ENCODE results near the gene CLVS2. TPM values are rescaled to one million over a fixed set of nuclear protein-coding genes. Genes with fewer than 3 reads are reported as not detected.

The CLVS2 gene
- total and polyA plus RNA-seq, 4 donors, result 0.25 TPM; not detected in 3

GRCh38 chr6:123062670-123063069 lies 66.6 kb downstream of the CLVS2 start:
- H3K9ac ChIP-seq (ENCODE audit: low read depth in 1 of 2, low read length in 2 of 2), result no peak overlapping the region
- no peaks in the 10 kb centered on the region for H3K9me3 ChIP-seq (ENCODE audit: control insufficient read depth in 4 of 4, low read length in 3 of 4)
- H3K36me3 ChIP-seq (ENCODE audit: control insufficient read depth in 4 of 4, insufficient read depth in 3 of 4, low read depth in 1 of 4, low read length in 3 of 4), result no peaks in the 10 kb centered on the region
- H3K4me1 ChIP-seq (ENCODE audit: control insufficient read depth in 4 of 4, insufficient read depth in 4 of 4, low read length in 3 of 4), result no peaks in the 10 kb centered on the region
- no peak for DNase-seq (ENCODE audit: low spot score)
- no peak overlapping the region for H3K4me3 ChIP-seq (ENCODE audit: low read depth in 1 of 3, low read length in 3 of 3)
- no peaks in the 10 kb centered on the region for H3K27me3 ChIP-seq (ENCODE audit: control insufficient read depth in 4 of 4, insufficient read depth in 4 of 4, low read length in 3 of 4)
- no peak for TF ChIP-seq FOXA1 (IDR thresholded peaks at IDR 0.05)
- TF ChIP-seq HNF4A (conservative IDR thresholded peaks at IDR 0.05), result no peak
- TF ChIP-seq, protein P1, sequence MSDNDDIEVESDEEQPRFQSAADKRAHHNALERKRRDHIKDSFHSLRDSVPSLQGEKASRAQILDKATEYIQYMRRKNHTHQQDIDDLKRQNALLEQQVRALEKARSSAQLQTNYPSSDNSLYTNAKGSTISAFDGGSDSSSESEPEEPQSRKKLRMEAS (IDR thresholded peaks at IDR 0.05), result no peak
- TF ChIP-seq REST (IDR thresholded peaks at IDR 0.05), result no peak
- no peak for TF ChIP-seq FOXA2 (IDR thresholded peaks at IDR 0.05)
- no peak overlapping the region for H3K27ac ChIP-seq (ENCODE audit: low read depth in 1 of 2, low read length in 2 of 2)
- WGBS, result 45% methylated on average over 1 of the region's 1 CpG

DNA sequence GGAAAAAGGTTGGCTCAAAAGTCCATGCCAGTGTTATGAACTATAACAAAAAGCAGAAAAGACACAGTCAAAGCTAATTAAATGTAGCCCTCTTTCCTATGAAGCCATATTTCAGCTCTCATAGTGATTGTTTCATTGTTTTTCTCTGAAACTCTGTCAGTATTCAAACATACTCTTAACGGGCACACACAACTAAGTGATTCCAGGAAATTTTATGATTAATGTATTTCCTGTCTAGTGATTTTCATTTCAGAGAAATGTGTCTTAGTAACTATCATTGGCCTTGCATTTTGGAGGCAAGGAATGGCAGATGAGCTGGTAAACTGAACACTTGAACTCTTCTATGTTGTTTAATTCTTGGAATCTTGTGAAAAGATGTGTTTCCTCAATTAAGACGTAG lies 68.0 kb downstream of the CLVS2 start:
- TF ChIP-seq SP1 (IDR thresholded peaks at IDR 0.05) (no peak), ATF3 (IDR thresholded peaks at IDR 0.05) (no peak), REST (IDR thresholded peaks at IDR 0.05) (no peak)
- no peaks in the 10 kb centered on the region for H3K9me3 ChIP-seq (ENCODE audit: control insufficient read depth in 4 of 4, low read length in 3 of 4)
- H3K4me1 ChIP-seq (ENCODE audit: control insufficient read depth in 4 of 4, insufficient read depth in 4 of 4, low read length in 3 of 4), result no peaks in the 10 kb centered on the region
- no peaks in the 10 kb centered on the region for H3K36me3 ChIP-seq (ENCODE audit: control insufficient read depth in 4 of 4, insufficient read depth in 3 of 4, low read depth in 1 of 4, low read length in 3 of 4)
- H3K4me3 ChIP-seq (ENCODE audit: low read depth in 1 of 3, low read length in 3 of 3), result no peak overlapping the region
- 58% methylated on average over 2 of the region's 2 CpGs for WGBS
- no peaks in the 10 kb centered on the region for H3K27me3 ChIP-seq (ENCODE audit: control insufficient read depth in 4 of 4, insufficient read depth in 4 of 4, low read length in 3 of 4)
- no peak for DNase-seq (ENCODE audit: low spot score)
- no peak overlapping the region for H3K27ac ChIP-seq (ENCODE audit: low read depth in 1 of 2, low read length in 2 of 2)
- H3K9ac ChIP-seq (ENCODE audit: low read depth in 1 of 2, low read length in 2 of 2), result no peak overlapping the region

DNA sequence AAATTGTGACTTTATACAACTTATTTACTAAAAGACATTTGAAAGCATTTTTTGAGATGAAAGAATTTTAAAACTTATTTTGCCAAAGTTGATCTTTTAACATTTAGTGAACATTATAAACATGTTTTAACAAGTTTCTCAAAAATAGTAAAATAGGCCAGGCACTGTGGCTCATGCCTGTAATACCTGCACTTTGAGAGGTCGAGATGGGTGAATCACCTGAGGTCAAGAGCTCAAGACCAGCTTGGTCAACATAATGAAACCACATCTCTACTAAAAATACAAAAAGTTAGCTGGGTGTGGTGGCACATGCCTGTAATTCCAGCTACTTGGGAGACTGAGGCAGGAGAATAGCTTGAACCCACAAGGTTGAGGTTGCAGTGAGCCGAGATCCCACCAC lies 78.6 kb downstream of the CLVS2 start:
- DNase-seq (ENCODE audit: low spot score), result no peak
- Histone ChIP-seq H3K27me3 (ENCODE audit: control insufficient read depth in 4 of 4, insufficient read depth in 4 of 4, low read length in 3 of 4) (no peaks in the 10 kb centered on the region), H3K27ac (ENCODE audit: low read depth in 1 of 2, low read length in 2 of 2) (no peak overlapping the region), H3K4me3 (ENCODE audit: low read depth in 1 of 3, low read length in 3 of 3) (no peak overlapping the region), H3K4me1 (ENCODE audit: control insufficient read depth in 4 of 4, insufficient read depth in 4 of 4, low read length in 3 of 4) (no peaks in the 10 kb centered on the region), H3K9me3 (ENCODE audit: control insufficient read depth in 4 of 4, low read length in 3 of 4) (no peaks in the 10 kb centered on the region), H3K36me3 (ENCODE audit: control insufficient read depth in 4 of 4, insufficient read depth in 3 of 4, low read depth in 1 of 4, low read length in 3 of 4) (no peaks in the 10 kb centered on the region), H3K9ac (ENCODE audit: low read depth in 1 of 2, low read length in 2 of 2) (no peak overlapping the region)
- WGBS, result 73% methylated on average over 2 of the region's 2 CpGs
- TF ChIP-seq RXRA (IDR thresholded peaks at IDR 0.05) (no peak), REST (IDR thresholded peaks at IDR 0.05) (no peak), RAD21 (IDR thresholded peaks at IDR 0.05) (no peak), HNF4A (conservative IDR thresholded peaks at IDR 0.05) (no peak), JUND (IDR thresholded peaks at IDR 0.05) (no peak), HNF4G (IDR thresholded peaks at IDR 0.05) (no peak), ATF3 (IDR thresholded peaks at IDR 0.05) (no peak), FOXA2 (IDR thresholded peaks at IDR 0.05) (no peak), EGR1 (IDR thresholded peaks at IDR 0.05; ENCODE audit: low read depth in 2 of 2) (no peak), NR2F2 (IDR thresholded peaks at IDR 0.05) (no peak)

All from liver (tissue), 9 donors.